ENCODE results near the gene CPAMD8. TPM values are rescaled to one million over a fixed set of nuclear protein-coding genes. Genes with fewer than 3 reads are reported as not detected.

CPAMD8 gene
- total RNA-seq, 1 donor, result 0.36 TPM

GRCh38 chr19:17069193-17069592, 42.6 kb upstream of the CPAMD8 start:
- Histone ChIP-seq H3K27me3 (ENCODE audit: insufficient read depth, low read length) (no peaks in the 10 kb centered on the region), H3K4me2 (ENCODE audit: insufficient read depth, low read length) (no peak overlapping the region), H3K27ac (ENCODE audit: low read depth, low read length) (no peak overlapping the region), H3K9me3 (ENCODE audit: low read depth, low read length) (no peaks in the 10 kb centered on the region), H3K79me2 (ENCODE audit: insufficient read depth, low read length) (peaks cover 27% of the 10 kb centered on the region), H3K4me3 (ENCODE audit: insufficient read depth, low read length) (no peak overlapping the region), H3K4me1 (ENCODE audit: insufficient read depth, low read length) (peaks cover 4% of the 10 kb centered on the region), H3K36me3 (ENCODE audit: insufficient read depth, low read length) (no peaks in the 10 kb centered on the region), H4K20me1 (ENCODE audit: insufficient read depth, low read length) (no peaks in the 10 kb centered on the region), H2AFZ (ENCODE audit: low read length) (no peak overlapping the region)
- peak; percentile 31 for DNase-seq (ENCODE audit: insufficient read length, low spot score, missing footprints)
- no peak for TF ChIP-seq CTCF (IDR thresholded peaks at IDR 0.05; ENCODE audit: extremely low read depth, low read depth, low read length)

- no peak overlapping the region for H3K27ac ChIP-seq (ENCODE audit: low read depth, low read length)
- peaks cover under 1% of the 10 kb centered on the region for H3K9me3 ChIP-seq (ENCODE audit: low read depth, low read length)
- H3K79me2 ChIP-seq (ENCODE audit: insufficient read depth, low read length), result peaks cover 37% of the 10 kb centered on the region
- no peak overlapping the region for H2AFZ ChIP-seq (ENCODE audit: low read length)
- no peak overlapping the region for H3K4me2 ChIP-seq (ENCODE audit: insufficient read depth, low read length)
- H3K27me3 ChIP-seq (ENCODE audit: insufficient read depth, low read length), result no peaks in the 10 kb centered on the region
- peak; percentile 10 for DNase-seq (ENCODE audit: insufficient read length, low spot score, missing footprints)
- no peak for TF ChIP-seq CTCF (IDR thresholded peaks at IDR 0.05; ENCODE audit: extremely low read depth, low read depth, low read length)
- peaks cover 15% of the 10 kb centered on the region for H3K36me3 ChIP-seq (ENCODE audit: insufficient read depth, low read length)
- H4K20me1 ChIP-seq (ENCODE audit: insufficient read depth, low read length), result no peaks in the 10 kb centered on the region
- no peak overlapping the region for H3K4me3 ChIP-seq (ENCODE audit: insufficient read depth, low read length)
- no peaks in the 10 kb centered on the region for H3K4me1 ChIP-seq (ENCODE audit: insufficient read depth, low read length)
Measured at GRCh38 chr19:17063428-17063827, 36.8 kb upstream of the CPAMD8 start.

- Histone ChIP-seq H3K4me1 (ENCODE audit: insufficient read depth, low read length) (no peaks in the 10 kb centered on the region), H3K9me3 (ENCODE audit: low read depth, low read length) (peaks cover 9% of the 10 kb centered on the region), H2AFZ (ENCODE audit: low read length) (no peak overlapping the region), H3K4me2 (ENCODE audit: insufficient read depth, low read length) (no peak overlapping the region), H3K4me3 (ENCODE audit: insufficient read depth, low read length) (no peak overlapping the region), H3K27ac (ENCODE audit: low read depth, low read length) (peak overlapping the region; percentile 17), H3K36me3 (ENCODE audit: insufficient read depth, low read length) (peaks cover 25% of the 10 kb centered on the region), H3K27me3 (ENCODE audit: insufficient read depth, low read length) (no peaks in the 10 kb centered on the region), H4K20me1 (ENCODE audit: insufficient read depth, low read length) (no peaks in the 10 kb centered on the region), H3K79me2 (ENCODE audit: insufficient read depth, low read length) (peaks cover 37% of the 10 kb centered on the region)
- DNase-seq (ENCODE audit: insufficient read length, low spot score, missing footprints), result peak; percentile 23
- TF ChIP-seq CTCF (IDR thresholded peaks at IDR 0.05; ENCODE audit: extremely low read depth, low read depth, low read length), result no peak
Measured at GRCh38 chr19:17061691-17062090, 35.1 kb upstream of the CPAMD8 start.

- no peak overlapping the region for H2AFZ ChIP-seq (ENCODE audit: low read length)
- no peak for DNase-seq (ENCODE audit: insufficient read length, low spot score, missing footprints)
- peaks cover 25% of the 10 kb centered on the region for H3K36me3 ChIP-seq (ENCODE audit: insufficient read depth, low read length)
- no peaks in the 10 kb centered on the region for H4K20me1 ChIP-seq (ENCODE audit: insufficient read depth, low read length)
- H3K9me3 ChIP-seq (ENCODE audit: low read depth, low read length), result peaks cover 9% of the 10 kb centered on the region
- H3K79me2 ChIP-seq (ENCODE audit: insufficient read depth, low read length), result peaks cover 37% of the 10 kb centered on the region
- no peaks in the 10 kb centered on the region for H3K27me3 ChIP-seq (ENCODE audit: insufficient read depth, low read length)
- no peak overlapping the region for H3K4me3 ChIP-seq (ENCODE audit: insufficient read depth, low read length)
- no peak overlapping the region for H3K4me2 ChIP-seq (ENCODE audit: insufficient read depth, low read length)
- TF ChIP-seq CTCF (IDR thresholded peaks at IDR 0.05; ENCODE audit: extremely low read depth, low read depth, low read length), result no peak
- H3K27ac ChIP-seq (ENCODE audit: low read depth, low read length), result peak overlapping the region; percentile 17
- H3K4me1 ChIP-seq (ENCODE audit: insufficient read depth, low read length), result no peaks in the 10 kb centered on the region
Measured at GRCh38 chr19:17061205-17061604, 34.6 kb upstream of the CPAMD8 start.
